OCI-LY1 (cell line): ENCODE measurements around the gene DNAI4.

Experiments used
- EZH2 ChIP-seq: fragments of 200-600 bp; sonication (generic), shearing (Covaris generic); IDR thresholded peaks from 2 replicates; pipeline ENCODE4 v1.8.0; 2017; ENCODE audit warnings: borderline replicate concordance, mixed run types, mild to moderate bottlenecking, antibody characterized with exemption, low read length, moderate library complexity, mixed read lengths
- TF ChIP-seq, protein P1 (sequence below): fragments of 200-600 bp; sonication (generic), shearing (Covaris generic); IDR thresholded peaks from 2 replicates; pipeline ENCODE4 v1.5.1; 2017; ENCODE audit warnings: mild to moderate bottlenecking, antibody characterized with exemption, low read length, moderate library complexity, mixed read lengths

DNA sequence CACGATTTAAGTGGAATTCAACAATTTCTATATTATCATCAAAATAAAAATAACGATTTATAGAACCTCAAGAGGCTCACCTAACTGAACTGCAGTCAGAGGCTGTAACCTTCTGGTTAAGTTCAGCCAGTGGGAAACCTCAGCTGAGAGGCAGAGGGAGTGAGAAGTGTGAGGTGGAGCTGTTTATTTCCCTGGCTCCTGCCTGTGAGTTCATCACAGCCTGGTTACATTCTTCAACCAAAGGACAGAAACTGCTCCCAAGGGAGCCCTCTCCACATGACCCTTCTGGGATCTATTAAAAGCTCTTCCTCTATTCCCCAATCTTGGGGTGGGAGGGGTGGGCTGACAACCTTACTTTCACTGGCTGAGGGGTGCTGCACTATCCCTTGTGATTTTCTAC lies 150.2 kb downstream of the DNAI4 start:
- TF ChIP-seq, protein P1, sequence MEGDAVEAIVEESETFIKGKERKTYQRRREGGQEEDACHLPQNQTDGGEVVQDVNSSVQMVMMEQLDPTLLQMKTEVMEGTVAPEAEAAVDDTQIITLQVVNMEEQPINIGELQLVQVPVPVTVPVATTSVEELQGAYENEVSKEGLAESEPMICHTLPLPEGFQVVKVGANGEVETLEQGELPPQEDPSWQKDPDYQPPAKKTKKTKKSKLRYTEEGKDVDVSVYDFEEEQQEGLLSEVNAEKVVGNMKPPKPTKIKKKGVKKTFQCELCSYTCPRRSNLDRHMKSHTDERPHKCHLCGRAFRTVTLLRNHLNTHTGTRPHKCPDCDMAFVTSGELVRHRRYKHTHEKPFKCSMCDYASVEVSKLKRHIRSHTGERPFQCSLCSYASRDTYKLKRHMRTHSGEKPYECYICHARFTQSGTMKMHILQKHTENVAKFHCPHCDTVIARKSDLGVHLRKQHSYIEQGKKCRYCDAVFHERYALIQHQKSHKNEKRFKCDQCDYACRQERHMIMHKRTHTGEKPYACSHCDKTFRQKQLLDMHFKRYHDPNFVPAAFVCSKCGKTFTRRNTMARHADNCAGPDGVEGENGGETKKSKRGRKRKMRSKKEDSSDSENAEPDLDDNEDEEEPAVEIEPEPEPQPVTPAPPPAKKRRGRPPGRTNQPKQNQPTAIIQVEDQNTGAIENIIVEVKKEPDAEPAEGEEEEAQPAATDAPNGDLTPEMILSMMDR = no peak
- no peak for TF ChIP-seq EZH2
